Smooth muscle cell of bladder (primary cell): ENCODE data around the gene LRRC47. TPM values are rescaled to one million over a fixed set of nuclear protein-coding genes. Genes with fewer than 3 reads are reported as not detected.

Experiments
- total RNA-seq: library from RNA; depleted of rRNA; stranded (reverse); fragments of >200 nt; gene quantifications from 2 replicates; pipeline ENCODE4 v1.2.3, GENCODE V29; 2014

LRRC47 gene
- total RNA-seq: 21.5 and 32.5 TPM in 2 replicates

DNA sequence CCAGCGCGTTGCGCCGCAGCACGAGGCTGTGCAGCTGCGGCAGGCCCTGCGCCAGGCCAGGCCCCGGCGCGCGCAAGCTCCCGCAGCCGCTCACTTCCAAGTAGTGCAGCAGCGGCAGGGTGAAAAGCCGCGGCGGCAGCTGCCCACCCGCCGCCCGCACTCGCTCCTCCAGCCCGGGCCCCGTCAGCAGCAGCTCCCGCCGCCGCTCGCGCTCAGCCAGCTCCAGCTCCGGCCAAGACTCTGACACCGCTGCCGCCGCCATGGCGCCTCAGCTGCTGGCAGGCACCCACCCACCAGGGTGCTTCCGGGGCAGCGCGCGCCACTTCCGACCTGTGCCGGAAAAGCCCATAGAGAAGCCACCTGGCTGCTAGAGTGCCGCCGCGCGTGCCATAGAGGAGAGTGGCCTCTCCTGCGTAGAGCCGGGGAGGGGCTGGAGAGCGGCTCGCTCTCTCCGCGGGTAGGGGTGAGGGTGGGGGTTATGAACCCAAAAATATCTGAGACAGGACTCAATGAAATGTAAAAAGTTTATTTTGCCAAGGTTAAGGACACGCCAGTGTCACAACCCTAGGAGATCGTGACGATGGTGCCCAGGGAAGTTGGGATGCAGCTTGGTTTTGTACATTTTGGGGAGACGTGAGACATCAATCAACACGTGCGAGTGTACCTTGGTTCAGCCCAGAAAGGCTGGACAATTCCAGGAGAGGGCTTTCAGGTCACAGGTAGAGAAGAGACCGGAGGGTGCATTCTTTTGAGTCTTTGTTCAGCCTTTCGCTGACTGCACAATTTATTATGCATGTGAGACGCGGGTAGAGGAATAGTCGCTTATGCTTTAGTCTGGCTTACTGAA is at the start of gene LRRC47:
Gene LRRC47 (minus strand): TSS at position 284 of the 847 bp plus-strand sequence. CDS start 22 bp downstream, at position 262.

DNA sequence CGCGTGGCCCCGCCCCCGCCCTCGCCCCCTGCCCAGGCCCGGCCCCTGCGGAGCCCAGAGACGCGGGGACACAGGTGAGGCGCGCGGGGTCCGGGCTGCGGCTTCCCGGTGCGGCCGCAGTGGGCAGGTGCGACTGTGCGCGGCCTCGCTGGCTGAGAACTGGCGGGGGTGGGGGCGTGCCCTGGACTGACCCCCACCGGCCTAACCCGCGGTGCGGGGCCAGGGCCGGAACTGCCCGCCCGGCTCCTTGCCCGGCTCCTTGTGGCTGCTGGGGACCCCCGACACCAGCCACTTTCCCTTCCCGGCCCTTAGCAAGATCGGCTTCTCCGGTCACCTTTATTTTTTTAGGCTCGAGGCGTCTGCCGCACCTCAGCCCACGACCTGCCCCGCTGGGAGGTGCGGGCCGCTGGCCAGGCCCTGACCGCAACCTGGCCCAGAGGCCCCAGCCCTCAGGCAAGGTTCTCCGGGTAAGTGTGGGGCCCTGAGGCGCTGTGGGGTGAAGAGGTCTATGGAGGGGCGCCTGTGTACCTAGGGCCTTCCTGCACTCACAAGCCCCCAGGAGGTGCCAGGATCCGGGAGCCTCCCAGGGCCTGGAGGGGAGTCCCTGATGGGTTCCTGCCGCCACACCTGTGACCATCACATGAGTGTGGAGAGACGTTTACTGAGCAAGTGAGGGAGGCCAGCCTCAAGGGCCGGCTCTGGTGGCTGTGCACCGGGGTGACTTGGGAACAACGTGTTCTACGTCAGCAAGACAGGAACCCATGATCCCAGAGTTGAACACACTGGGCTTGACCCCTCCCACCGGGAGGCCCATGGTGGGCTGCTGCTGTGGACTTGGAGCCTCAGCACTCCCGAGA is 23.4 kb downstream of the LRRC47 start, which contains the start of gene SMIM1:
Gene SMIM1 (plus strand): TSS at position 35 of the 857 bp plus-strand sequence. CDS start 2,625 bp downstream, outside the sequence.

DNA sequence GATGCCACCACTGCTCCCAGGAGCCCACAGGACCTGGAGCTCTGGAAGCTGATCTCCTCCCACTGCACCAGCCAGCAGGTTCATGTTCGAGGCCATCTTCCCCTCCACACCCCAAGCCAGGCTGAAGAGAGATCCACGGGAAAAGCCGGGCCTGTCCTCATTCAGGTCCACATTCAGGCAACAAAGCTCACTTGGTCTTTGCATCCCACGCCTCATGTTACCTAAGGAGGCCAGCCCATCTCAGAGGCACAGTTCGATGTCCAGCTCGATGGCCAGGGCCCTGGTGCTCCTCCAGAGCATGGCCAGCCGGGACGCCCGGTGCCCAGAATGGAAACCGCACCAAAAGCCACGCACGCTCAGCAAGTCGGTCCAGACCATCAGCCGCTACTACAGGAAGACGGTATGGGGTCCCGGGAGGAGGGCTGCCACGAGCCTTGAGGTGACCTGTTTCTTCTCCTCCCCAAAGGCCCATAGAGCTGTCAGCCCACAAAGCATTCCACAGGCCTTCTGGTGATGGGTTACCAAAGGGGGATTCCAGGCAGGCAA is 43.8 kb downstream of the LRRC47 start, which contains the start of gene CCDC27:
Gene CCDC27 (plus strand): TSS at position 51 of the 546 bp plus-strand sequence. CDS start 32 bp downstream, at position 83.

Other genes starting within 250 kb of the LRRC47 start
- 3.0 and 25.9 TPM in 2 replicates for gene MEGF6, start 185.0 kb downstream of the LRRC47 start, total RNA-seq
- gene TPRG1L, start 171.5 kb downstream of the LRRC47 start, total RNA-seq: 22.4 and 24.9 TPM in 2 replicates
- gene WRAP73, start 146.4 kb downstream of the LRRC47 start, total RNA-seq: 12.1 and 15.7 TPM in 2 replicates
- not detected in 2 replicates for gene TP73, start 144.0 kb downstream of the LRRC47 start, total RNA-seq
- not detected in 2 replicates for gene CCDC27, start 44.0 kb downstream of the LRRC47 start, total RNA-seq
- 2.0 and 2.6 TPM in 2 replicates for gene SMIM1, start 23.7 kb downstream of the LRRC47 start, total RNA-seq
- gene CEP104, start 60.7 kb upstream of the LRRC47 start, total RNA-seq: 15.2 and 24.8 TPM in 2 replicates
- 7.9 and 8.2 TPM in 2 replicates for gene DFFB, start 61.0 kb upstream of the LRRC47 start, total RNA-seq
- 18.2 and 25.4 TPM in 2 replicates for gene C1orf174, start 103.8 kb upstream of the LRRC47 start, total RNA-seq